ENCODE results near the gene MYH8.

DNA sequence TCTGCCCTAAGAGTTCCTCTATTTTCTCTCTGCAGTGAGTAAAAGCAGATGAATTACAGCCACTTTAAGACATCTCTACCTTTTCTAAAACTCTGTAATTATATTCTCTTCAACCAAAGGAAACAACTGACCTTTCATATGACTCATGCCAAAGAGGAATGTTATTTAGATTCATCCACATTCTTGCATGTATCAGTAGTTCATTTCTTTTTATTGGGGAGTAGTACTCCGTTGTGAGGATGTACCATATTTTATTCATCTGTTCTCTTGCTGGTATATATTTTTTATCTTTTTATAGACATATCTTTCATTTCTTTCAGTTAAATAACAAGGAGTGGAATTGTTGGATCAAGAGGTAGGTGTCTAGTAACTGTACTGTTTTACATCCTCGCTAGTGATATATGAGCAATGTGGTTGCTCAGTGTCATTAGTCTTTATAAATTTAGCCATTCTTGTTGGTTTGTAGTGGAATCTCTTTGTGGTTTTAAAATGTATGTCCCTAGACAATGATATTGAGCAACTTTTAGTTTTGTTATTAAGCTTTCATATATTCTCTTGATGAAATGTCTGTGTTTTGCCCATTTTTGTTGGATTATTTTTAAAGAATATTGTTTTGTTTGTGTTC lies 7.8 kb upstream of the MYH8 start:
- TF ChIP-seq, protein P1, sequence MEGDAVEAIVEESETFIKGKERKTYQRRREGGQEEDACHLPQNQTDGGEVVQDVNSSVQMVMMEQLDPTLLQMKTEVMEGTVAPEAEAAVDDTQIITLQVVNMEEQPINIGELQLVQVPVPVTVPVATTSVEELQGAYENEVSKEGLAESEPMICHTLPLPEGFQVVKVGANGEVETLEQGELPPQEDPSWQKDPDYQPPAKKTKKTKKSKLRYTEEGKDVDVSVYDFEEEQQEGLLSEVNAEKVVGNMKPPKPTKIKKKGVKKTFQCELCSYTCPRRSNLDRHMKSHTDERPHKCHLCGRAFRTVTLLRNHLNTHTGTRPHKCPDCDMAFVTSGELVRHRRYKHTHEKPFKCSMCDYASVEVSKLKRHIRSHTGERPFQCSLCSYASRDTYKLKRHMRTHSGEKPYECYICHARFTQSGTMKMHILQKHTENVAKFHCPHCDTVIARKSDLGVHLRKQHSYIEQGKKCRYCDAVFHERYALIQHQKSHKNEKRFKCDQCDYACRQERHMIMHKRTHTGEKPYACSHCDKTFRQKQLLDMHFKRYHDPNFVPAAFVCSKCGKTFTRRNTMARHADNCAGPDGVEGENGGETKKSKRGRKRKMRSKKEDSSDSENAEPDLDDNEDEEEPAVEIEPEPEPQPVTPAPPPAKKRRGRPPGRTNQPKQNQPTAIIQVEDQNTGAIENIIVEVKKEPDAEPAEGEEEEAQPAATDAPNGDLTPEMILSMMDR (IDR thresholded peaks at IDR 0.05; ENCODE audit: low read depth, low read length, missing input control): no peak
- TF ChIP-seq, protein P2, sequence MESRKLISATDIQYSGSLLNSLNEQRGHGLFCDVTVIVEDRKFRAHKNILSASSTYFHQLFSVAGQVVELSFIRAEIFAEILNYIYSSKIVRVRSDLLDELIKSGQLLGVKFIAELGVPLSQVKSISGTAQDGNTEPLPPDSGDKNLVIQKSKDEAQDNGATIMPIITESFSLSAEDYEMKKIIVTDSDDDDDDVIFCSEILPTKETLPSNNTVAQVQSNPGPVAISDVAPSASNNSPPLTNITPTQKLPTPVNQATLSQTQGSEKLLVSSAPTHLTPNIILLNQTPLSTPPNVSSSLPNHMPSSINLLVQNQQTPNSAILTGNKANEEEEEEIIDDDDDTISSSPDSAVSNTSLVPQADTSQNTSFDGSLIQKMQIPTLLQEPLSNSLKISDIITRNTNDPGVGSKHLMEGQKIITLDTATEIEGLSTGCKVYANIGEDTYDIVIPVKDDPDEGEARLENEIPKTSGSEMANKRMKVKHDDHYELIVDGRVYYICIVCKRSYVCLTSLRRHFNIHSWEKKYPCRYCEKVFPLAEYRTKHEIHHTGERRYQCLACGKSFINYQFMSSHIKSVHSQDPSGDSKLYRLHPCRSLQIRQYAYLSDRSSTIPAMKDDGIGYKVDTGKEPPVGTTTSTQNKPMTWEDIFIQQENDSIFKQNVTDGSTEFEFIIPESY (IDR thresholded peaks at IDR 0.05): no peak
- TF ChIP-seq RAD21 (IDR thresholded peaks at IDR 0.05): no peak
- TF ChIP-seq HNF4A (conservative IDR thresholded peaks at IDR 0.05): no peak
- no peak for TF ChIP-seq EGR1 (IDR thresholded peaks at IDR 0.05; ENCODE audit: low read depth in 2 of 2)
- TF ChIP-seq SP1 (IDR thresholded peaks at IDR 0.05): no peak
- TF ChIP-seq GABPA (IDR thresholded peaks at IDR 0.05 in 1 of 2, conservative IDR thresholded peaks at IDR 0.05 in 1 of 2): no peak
- no peak for TF ChIP-seq YY1 (IDR thresholded peaks at IDR 0.05)
- TF ChIP-seq RXRA (IDR thresholded peaks at IDR 0.05): no peak
- TF ChIP-seq, protein P3, sequence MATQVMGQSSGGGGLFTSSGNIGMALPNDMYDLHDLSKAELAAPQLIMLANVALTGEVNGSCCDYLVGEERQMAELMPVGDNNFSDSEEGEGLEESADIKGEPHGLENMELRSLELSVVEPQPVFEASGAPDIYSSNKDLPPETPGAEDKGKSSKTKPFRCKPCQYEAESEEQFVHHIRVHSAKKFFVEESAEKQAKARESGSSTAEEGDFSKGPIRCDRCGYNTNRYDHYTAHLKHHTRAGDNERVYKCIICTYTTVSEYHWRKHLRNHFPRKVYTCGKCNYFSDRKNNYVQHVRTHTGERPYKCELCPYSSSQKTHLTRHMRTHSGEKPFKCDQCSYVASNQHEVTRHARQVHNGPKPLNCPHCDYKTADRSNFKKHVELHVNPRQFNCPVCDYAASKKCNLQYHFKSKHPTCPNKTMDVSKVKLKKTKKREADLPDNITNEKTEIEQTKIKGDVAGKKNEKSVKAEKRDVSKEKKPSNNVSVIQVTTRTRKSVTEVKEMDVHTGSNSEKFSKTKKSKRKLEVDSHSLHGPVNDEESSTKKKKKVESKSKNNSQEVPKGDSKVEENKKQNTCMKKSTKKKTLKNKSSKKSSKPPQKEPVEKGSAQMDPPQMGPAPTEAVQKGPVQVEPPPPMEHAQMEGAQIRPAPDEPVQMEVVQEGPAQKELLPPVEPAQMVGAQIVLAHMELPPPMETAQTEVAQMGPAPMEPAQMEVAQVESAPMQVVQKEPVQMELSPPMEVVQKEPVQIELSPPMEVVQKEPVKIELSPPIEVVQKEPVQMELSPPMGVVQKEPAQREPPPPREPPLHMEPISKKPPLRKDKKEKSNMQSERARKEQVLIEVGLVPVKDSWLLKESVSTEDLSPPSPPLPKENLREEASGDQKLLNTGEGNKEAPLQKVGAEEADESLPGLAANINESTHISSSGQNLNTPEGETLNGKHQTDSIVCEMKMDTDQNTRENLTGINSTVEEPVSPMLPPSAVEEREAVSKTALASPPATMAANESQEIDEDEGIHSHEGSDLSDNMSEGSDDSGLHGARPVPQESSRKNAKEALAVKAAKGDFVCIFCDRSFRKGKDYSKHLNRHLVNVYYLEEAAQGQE (IDR thresholded peaks at IDR 0.05): no peak
- TF ChIP-seq TAF1 (conservative IDR thresholded peaks at IDR 0.05): no peak
- TF ChIP-seq, protein P4, sequence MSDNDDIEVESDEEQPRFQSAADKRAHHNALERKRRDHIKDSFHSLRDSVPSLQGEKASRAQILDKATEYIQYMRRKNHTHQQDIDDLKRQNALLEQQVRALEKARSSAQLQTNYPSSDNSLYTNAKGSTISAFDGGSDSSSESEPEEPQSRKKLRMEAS (IDR thresholded peaks at IDR 0.05): no peak
- no peak for TF ChIP-seq NR2F2 (IDR thresholded peaks at IDR 0.05)
